SK-N-MC (cell line): Measurements from ENCODE around the gene SLC35B2.

Experiments
- EZH2 ChIP-seq: fragments of 200-600 bp; sonication (generic); IDR thresholded peaks from one replicate; pipeline ENCODE4 v1.6.1; 2017; ENCODE audit warnings: antibody characterized with exemption
- POLR2AphosphoS5 ChIP-seq: IDR thresholded peaks from 2 replicates; pipeline ENCODE4 v1.6.1; 2012; ENCODE audit warnings: mild to moderate bottlenecking, low read depth, low read length, borderline replicate concordance

DNA sequence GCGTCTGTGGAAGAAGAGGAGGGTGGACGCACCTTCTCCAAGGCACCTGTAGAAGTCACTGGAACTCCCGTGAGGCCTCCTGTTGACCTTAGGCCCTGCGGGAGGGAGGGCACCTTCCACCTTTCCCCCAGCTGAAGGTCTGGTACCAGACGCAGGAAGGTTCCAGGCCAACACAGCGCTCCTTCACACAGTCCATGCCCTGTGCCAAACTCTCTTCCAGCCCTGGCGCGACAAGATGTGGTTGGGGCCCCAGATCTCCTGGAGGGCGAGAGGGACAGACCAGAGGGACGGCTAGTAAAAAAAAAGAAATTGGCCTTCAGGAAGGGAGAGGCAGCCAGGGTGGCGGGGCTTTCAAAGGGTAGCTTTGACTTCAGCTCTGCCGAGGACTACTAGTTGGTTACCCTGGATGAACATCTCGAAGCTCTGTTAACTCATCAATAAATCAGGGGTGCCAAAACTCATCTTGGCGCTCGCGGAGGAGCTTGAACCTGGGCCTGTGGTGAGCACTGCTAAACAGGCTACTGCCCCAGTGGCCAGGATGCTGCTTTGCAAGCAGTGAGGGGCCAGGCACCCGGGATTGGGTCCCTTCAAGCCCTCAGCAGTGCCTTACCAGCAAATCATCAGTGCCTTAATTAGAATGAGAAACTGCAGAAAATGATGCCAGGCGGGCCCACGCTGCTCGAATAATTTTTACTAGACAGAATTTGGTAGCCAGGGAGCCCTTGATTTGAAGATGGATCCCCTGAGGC, 40.9 kb upstream of the SLC35B2 start:
- TF ChIP-seq POLR2AphosphoS5 (0 out of 2 replicates have a peak, but pooled peaks have one; percentile 34), EZH2 (no peak)
